Lower leg skin (tissue), 4 donors: ENCODE data around the gene MAMDC2. TPM values are rescaled to one million over a fixed set of nuclear protein-coding genes. Genes with fewer than 3 reads are reported as not detected.
A peak's percentile ranks its signal among the peaks of the same experiment; 100 is the strongest.

ENCODE experiments used
- DNase-seq, 2 donors: peaks; one replicate each; pipeline ENCODE4 v3.0.0-alpha.2; 2019; ENCODE audit warnings: low spot score in 2 of 2
- H3K4me3 ChIP-seq: fragments of 200-600 bp; sonication (generic); 2 replicates; pipeline ENCODE4 v1.5.1; 2017; ENCODE audit warnings: mild to moderate bottlenecking, low read depth; ENCODE audit not compliant: poor library complexity, severe bottlenecking
- CTCF ChIP-seq, 3 donors: fragments of 450-650 bp; IDR thresholded peaks; one replicate each; pipeline ENCODE4 v1.5.1; 2016; ENCODE audit warnings: antibody characterized with exemption in 3 of 3, mild to moderate bottlenecking in 3 of 3, moderate library complexity in 2 of 3
- POLR2A ChIP-seq, 2 donors: fragments of 450-650 bp; IDR thresholded peaks; one replicate each; pipeline ENCODE4 v1.6.1; 2016 to 2017; ENCODE audit warnings: antibody characterized with exemption in 2 of 2, mild to moderate bottlenecking in 1 of 2, moderate library complexity in 1 of 2
- WGBS, 2 donors: methylation state at CpG; one replicate each; pipeline ENCODE4 v1.1.5; 2018; 5-methylcytosine and 5-hydroxymethylcytosine counted together
- intact Hi-C: fragments of 100-400 bp; cut with DNase I; formaldehyde crosslinking; loops from one replicate; pipeline ENCODE4 v1.15.0; 2023; ENCODE audit warnings: low total_unique reads
- total RNA-seq, 4 donors: library from RNA; depleted of rRNA; stranded (reverse); fragments of >200 nt; gene quantifications; one replicate each; pipeline ENCODE4 v1.1.0, GENCODE V29; 2016

The MAMDC2 gene
- total RNA-seq, 4 donors from 2014 or later: 5.7 to 14.1 (median 9.9) TPM

- WGBS, 2 donors: 4 to 6% methylated on average over 26 of the region's 27 CpGs
- TF ChIP-seq CTCF (IDR thresholded peaks at IDR 0.05): no peak
- TF ChIP-seq POLR2A (IDR thresholded peaks at IDR 0.05): no peak
- intact Hi-C loops: no loop called here
- no peak for DNase-seq
- H3K4me3 ChIP-seq: peak overlapping the region; percentile 87
Measured at GRCh38 chr9:70257991-70258691, 214.5 kb downstream of the MAMDC2 start.

GRCh38 chr9:70258692-70259511 lies 215.3 kb downstream of the MAMDC2 start, which contains the start of gene SMC5:
SMC5 (plus strand) TSS chr9:70258978; CDS start chr9:70259079, 101 bp downstream.
- 0 to 1% methylated on average over 62 to 65 of the region's 75 CpGs for WGBS, 2 donors
- H3K4me3 ChIP-seq: peak within 1 kb of the TSS; percentile 87
- TF ChIP-seq CTCF (IDR thresholded peaks at IDR 0.05) (no peak), POLR2A (IDR thresholded peaks at IDR 0.05) (peak in 1 of 2 donors; percentile 88)
- intact Hi-C loops: no loop called here
- DNase-seq: peak; percentile 86 to 97

- H3K4me3 ChIP-seq: peak overlapping the region; percentile 87
- no peak for DNase-seq
- intact Hi-C loops: no loop called here
- WGBS, 2 donors: 1 to 3% methylated on average over 10 of the region's 10 CpGs
- TF ChIP-seq POLR2A (IDR thresholded peaks at IDR 0.05) (no peak), CTCF (IDR thresholded peaks at IDR 0.05) (no peak)
Measured at GRCh38 chr9:70259512-70259802, 215.8 kb downstream of the MAMDC2 start.

GRCh38 chr9:70260007-70260443 lies 216.4 kb downstream of the MAMDC2 start:
- WGBS, 2 donors: 85 to 89% methylated on average over 30 of the region's 30 CpGs
- no peak for DNase-seq
- intact Hi-C loops: no loop called here
- no peak for TF ChIP-seq CTCF (IDR thresholded peaks at IDR 0.05)
- no peak for TF ChIP-seq POLR2A (IDR thresholded peaks at IDR 0.05)
- H3K4me3 ChIP-seq: no peak overlapping the region

- 92 to 96% methylated on average over 8 of the region's 8 CpGs for WGBS, 2 donors
- H3K4me3 ChIP-seq: no peak overlapping the region
- intact Hi-C loops: no loop called here
- DNase-seq: no peak
- TF ChIP-seq POLR2A (IDR thresholded peaks at IDR 0.05): no peak
- no peak for TF ChIP-seq CTCF (IDR thresholded peaks at IDR 0.05)
Measured at GRCh38 chr9:70260606-70261005, 217.0 kb downstream of the MAMDC2 start.
